Tibial nerve (tissue), 4 donors: Measurements from ENCODE around the gene TRIM37. TPM values are rescaled to one million over a fixed set of nuclear protein-coding genes. Genes with fewer than 3 reads are reported as not detected.

Source experiments
- DNase-seq, 2 donors: peaks; one replicate each; pipeline ENCODE4 v3.0.0-alpha.2; 2019; ENCODE audit warnings: low spot score in 2 of 2
- H3K27ac ChIP-seq, 4 donors: fragments of 200-600 bp; sonication (generic) in 3 of 4; one replicate each; pipeline ENCODE4 v1.5.1; 2017 to 2019; ENCODE audit warnings: mild to moderate bottlenecking in 1 of 4
- H3K27me3 ChIP-seq, 2 donors: fragments of 200-600 bp; sonication (generic) in 1 of 2; one replicate each; pipeline versions ENCODE4 v1.5.1 to v1.6.0; 2017 to 2019
- H3K36me3 ChIP-seq, 3 donors: fragments of 200-600 bp; sonication (generic); one replicate each; pipeline ENCODE4 v1.5.1; 2018 to 2019
- H3K4me1 ChIP-seq, 4 donors: fragments of 200-600 bp; sonication (generic) in 3 of 4; one replicate each; pipeline ENCODE4 v1.5.1; 2017 to 2019
- H3K4me3 ChIP-seq, 4 donors: fragments of 200-600 bp; sonication (generic) in 3 of 4; one replicate each; pipeline ENCODE4 v1.5.1; 2017 to 2019; ENCODE audit warnings: mild to moderate bottlenecking in 1 of 4, moderate library complexity in 1 of 4
- H3K9me3 ChIP-seq, 4 donors: fragments of 200-600 bp; sonication (generic) in 3 of 4; one replicate each; pipeline ENCODE4 v1.5.1; 2017 to 2019
- EP300 ChIP-seq, 2 donors: sonication (generic); formaldehyde crosslinking; IDR thresholded peaks; one replicate each; pipeline ENCODE4 v1.6.1; 2017; ENCODE audit warnings: antibody characterized with exemption in 2 of 2, mild to moderate bottlenecking in 1 of 2
- POLR2A ChIP-seq, 2 donors: fragments of 450-650 bp; IDR thresholded peaks; one replicate each; pipeline ENCODE4 v1.6.1; 2017; ENCODE audit warnings: antibody characterized with exemption in 2 of 2, mild to moderate bottlenecking in 2 of 2, moderate library complexity in 2 of 2
- WGBS, 2 donors: methylation state at CpG; one replicate each; pipeline ENCODE4 v1.1.5; 2018; 5-methylcytosine and 5-hydroxymethylcytosine counted together
- total RNA-seq, 4 donors: library from RNA; depleted of rRNA; stranded (reverse); fragments of >200 nt; gene quantifications; one replicate each; pipeline ENCODE4 v1.1.0, GENCODE V29; 2016
- TF ChIP-seq, protein P1 (sequence below), 5 experiments: fragments of 200-600 bp in 3 of 5; fragments of 450-650 bp in 2 of 5; sonication (generic) in 3 of 5; IDR thresholded peaks; one replicate each; pipeline ENCODE4 v1.5.1; 2016 to 2019; ENCODE audit warnings: antibody characterized with exemption in 5 of 5, mild to moderate bottlenecking in 3 of 5, moderate library complexity in 2 of 5

TRIM37 gene
- total RNA-seq, 4 donors from 2014 or later, result 18.2 to 25.8 (median 21.7) TPM

DNA sequence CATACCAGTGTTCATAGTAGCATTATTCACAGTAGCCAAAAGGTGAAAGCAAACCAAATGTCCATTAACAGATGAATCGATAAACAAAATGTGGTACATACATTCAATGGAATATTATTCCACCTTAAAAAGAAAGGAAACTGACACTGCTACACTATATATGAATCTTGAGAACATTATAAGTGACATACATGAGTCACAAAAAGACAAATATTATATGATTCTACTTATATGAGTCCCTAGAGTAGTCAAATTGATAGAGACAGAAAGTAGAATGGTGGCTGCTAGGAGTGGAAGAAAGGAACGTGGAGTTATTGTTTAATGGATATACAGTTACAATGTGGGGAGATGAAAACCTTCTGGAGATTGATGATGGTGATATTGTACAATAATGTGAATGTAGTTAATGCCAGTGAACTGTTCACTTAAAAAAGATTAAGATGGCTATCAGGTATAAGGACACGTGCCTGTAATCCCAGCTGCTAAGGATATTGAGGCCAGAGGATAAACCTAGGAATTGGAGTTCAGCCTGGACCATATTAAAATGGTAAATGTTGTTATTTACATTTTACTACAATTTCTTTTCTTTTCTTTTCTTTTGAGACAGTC lies 20.2 kb upstream of the TRIM37 start:
- H3K27me3 ChIP-seq, result no peaks in the 10 kb centered on the region
- TF ChIP-seq POLR2A (IDR thresholded peaks at IDR 0.05) (no peak), EP300 (IDR thresholded peaks at IDR 0.05) (no peak)
- TF ChIP-seq, protein P1, sequence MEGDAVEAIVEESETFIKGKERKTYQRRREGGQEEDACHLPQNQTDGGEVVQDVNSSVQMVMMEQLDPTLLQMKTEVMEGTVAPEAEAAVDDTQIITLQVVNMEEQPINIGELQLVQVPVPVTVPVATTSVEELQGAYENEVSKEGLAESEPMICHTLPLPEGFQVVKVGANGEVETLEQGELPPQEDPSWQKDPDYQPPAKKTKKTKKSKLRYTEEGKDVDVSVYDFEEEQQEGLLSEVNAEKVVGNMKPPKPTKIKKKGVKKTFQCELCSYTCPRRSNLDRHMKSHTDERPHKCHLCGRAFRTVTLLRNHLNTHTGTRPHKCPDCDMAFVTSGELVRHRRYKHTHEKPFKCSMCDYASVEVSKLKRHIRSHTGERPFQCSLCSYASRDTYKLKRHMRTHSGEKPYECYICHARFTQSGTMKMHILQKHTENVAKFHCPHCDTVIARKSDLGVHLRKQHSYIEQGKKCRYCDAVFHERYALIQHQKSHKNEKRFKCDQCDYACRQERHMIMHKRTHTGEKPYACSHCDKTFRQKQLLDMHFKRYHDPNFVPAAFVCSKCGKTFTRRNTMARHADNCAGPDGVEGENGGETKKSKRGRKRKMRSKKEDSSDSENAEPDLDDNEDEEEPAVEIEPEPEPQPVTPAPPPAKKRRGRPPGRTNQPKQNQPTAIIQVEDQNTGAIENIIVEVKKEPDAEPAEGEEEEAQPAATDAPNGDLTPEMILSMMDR (IDR thresholded peaks at IDR 0.05), result no peak
- no peak overlapping the region for H3K27ac ChIP-seq
- H3K9me3 ChIP-seq, result no peaks in the 10 kb centered on the region
- H3K4me3 ChIP-seq, result no peak overlapping the region
- 59 to 61% methylated on average over 3 of the region's 3 CpGs for WGBS, 2 donors
- no peak for DNase-seq
- H3K4me1 ChIP-seq, result no peaks in the 10 kb centered on the region
- peaks cover 0 to 40% (median 0%) of the 10 kb centered on the region in 3 donors for H3K36me3 ChIP-seq

DNA sequence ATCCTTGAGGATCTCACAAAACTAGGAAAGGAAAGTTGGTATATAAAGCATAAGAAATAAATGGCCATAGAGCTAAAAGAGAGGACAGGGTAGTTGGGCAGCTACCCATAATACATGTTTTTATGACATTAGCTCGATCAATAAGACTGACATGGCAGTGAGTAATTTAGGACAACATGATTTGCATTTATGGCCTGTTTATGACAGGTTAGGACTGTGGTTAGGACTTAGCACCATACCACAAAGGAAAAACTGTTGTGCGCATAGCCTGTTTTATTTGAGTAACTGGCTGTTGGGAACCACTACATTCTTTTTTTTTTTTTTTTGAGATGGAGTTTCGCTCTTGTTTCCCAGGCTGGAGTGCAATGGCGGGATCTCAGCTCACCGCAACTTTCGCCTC lies 18.0 kb upstream of the TRIM37 start:
- 93 to 96% methylated on average over 6 of the region's 6 CpGs for WGBS, 2 donors
- Histone ChIP-seq H3K27ac (no peak overlapping the region), H3K36me3 (peaks cover 0 to 52% (median 0%) of the 10 kb centered on the region in 3 donors), H3K4me3 (no peak overlapping the region), H3K27me3 (no peaks in the 10 kb centered on the region), H3K9me3 (no peaks in the 10 kb centered on the region), H3K4me1 (no peaks in the 10 kb centered on the region)
- no peak for DNase-seq
- TF ChIP-seq POLR2A (IDR thresholded peaks at IDR 0.05) (no peak), EP300 (IDR thresholded peaks at IDR 0.05) (no peak)
- TF ChIP-seq, protein P1 (IDR thresholded peaks at IDR 0.05), result no peak

DNA sequence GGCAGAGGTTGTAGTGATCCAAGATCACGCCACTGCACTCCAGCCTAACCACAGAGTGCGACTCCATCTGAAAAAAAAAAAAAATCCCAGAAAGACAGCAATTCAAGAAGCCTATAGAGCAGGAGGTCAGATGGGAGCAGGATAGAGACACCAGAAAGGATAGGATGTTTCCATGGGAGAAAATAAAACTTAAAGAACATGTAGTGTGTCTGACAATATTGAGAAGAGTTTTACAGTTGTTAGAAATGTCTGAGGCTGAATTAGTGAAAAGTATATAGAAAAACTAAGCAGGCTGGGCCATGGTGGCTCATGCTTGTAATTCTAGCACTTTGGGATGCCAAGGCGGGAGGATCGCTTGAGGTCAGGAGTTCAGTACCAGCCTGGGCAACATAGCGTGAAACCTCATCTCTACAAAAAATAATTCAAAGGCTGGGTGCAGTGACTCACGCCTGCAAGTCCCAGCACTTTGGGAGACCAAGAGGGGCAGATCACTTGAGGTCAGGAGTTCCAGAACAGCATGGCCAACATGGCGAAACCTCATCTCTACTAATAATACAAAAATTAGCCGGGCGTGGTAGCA lies 15.3 kb upstream of the TRIM37 start:
- Histone ChIP-seq H3K4me3 (no peak overlapping the region), H3K27me3 (no peaks in the 10 kb centered on the region), H3K36me3 (peaks cover 0 to 46% (median 3%) of the 10 kb centered on the region in 3 donors), H3K27ac (no peak overlapping the region), H3K9me3 (no peaks in the 10 kb centered on the region), H3K4me1 (no peaks in the 10 kb centered on the region)
- TF ChIP-seq EP300 (IDR thresholded peaks at IDR 0.05) (no peak), POLR2A (IDR thresholded peaks at IDR 0.05) (no peak)
- TF ChIP-seq, protein P1 (IDR thresholded peaks at IDR 0.05), result no peak
- WGBS, 2 donors, result 97 to 98% methylated on average over 9 of the region's 9 CpGs
- DNase-seq, result no peak

DNA sequence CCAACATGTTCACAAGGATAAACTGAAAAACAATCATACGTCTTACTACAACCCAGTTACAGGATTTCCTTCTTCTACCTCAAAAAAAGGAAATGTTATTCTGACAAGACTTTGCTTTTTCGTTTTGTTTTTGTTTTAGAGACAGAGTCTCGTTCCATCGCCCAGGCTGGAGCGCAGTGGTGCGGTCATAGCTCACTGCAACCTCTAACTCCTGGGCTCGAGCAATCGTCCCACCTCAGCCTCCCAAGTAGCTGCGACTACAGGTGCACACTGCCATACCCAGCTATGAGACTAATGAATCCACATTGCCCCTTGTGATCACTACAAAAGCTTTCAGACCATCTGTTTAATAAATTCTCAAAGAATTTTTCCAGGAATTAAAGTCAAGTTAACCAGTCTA lies 8.8 kb upstream of the TRIM37 start:
- Histone ChIP-seq H3K27me3 (no peaks in the 10 kb centered on the region), H3K4me3 (no peak overlapping the region), H3K27ac (no peak overlapping the region), H3K4me1 (peaks cover 0 to 6% (median 0%) of the 10 kb centered on the region in 4 donors), H3K9me3 (no peaks in the 10 kb centered on the region), H3K36me3 (peaks cover 0 to 41% (median 3%) of the 10 kb centered on the region in 3 donors)
- 93 to 96% methylated on average over 9 of the region's 9 CpGs for whole genome bisulfite sequencing, 2 donors
- TF ChIP-seq EP300 (IDR thresholded peaks at IDR 0.05), result no peak
- TF ChIP-seq, protein P1 (IDR thresholded peaks at IDR 0.05), result no peak
- TF ChIP-seq POLR2A (IDR thresholded peaks at IDR 0.05), result no peak
- DNase-seq, result no peak

DNA sequence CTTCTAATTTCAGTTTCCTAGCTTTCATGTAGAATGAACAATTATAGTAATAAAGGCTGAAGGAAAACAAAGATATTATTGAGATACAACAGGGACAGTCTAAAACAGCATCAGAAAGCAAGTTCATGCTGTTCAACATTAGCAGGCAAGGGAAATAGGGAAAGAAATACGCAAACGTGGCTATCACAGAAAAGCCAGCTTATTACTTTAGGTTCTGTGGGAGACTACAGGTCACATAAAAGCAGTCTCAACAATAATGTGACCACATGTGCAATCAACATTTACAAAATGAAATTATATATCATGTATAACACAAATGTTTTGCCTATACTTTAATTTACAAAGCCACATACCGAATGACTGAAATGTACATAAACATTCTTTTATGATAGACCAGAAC lies 4.9 kb upstream of the TRIM37 start:
- Histone ChIP-seq H3K36me3 (peaks cover 0 to 19% (median 0%) of the 10 kb centered on the region in 3 donors), H3K27ac (no peak overlapping the region), H3K4me1 (peaks cover 0 to 22% (median 2%) of the 10 kb centered on the region in 4 donors), H3K27me3 (no peaks in the 10 kb centered on the region), H3K9me3 (no peaks in the 10 kb centered on the region), H3K4me3 (no peak overlapping the region)
- TF ChIP-seq, protein P1 (IDR thresholded peaks at IDR 0.05), result no peak
- TF ChIP-seq POLR2A (IDR thresholded peaks at IDR 0.05), result no peak
- no peak for DNase-seq
- WGBS, 2 donors, result 74 to 75% methylated on average over 3 of the region's 3 CpGs
